PC-3 (cell line): ENCODE results near the gene MT1A. TPM values are rescaled to one million over a fixed set of nuclear protein-coding genes. Genes with fewer than 3 reads are reported as not detected.
A peak's percentile ranks its signal among the peaks of the same experiment; 100 is the strongest.
"Not testable (repeated sequence)": the region's sequence is repeated elsewhere in the genome, so short reads cannot be mapped to it uniquely, and the experiment has no call there.

Experiments used
- ATAC-seq: fragments of 200-7000 bp; cut with Tn5 transposase; 2 replicates; pipeline ENCODE4 v1.9.1; 2020; ENCODE audit warnings: mild to moderate bottlenecking, moderate library complexity
- BruUV-seq: library from RNA; stranded (reverse); fragments of 400-500 nt; replicated peaks from 2 replicates; lab custom pipeline; 2021; lab: Mats Ljungman, UMichigan
- CTCF ChIA-PET: fragments of 300-600 bp; sonication (Branson Sonifier 250); formaldehyde crosslinking; loops from one replicate; lab custom pipeline; 2022; ENCODE audit warnings: antibody characterized with exemption; lab: Charles Lee
- POLR2A ChIA-PET: fragments of 300-600 bp; sonication (Branson Sonifier 250); formaldehyde crosslinking; loops from one replicate; lab custom pipeline; 2022; ENCODE audit warnings: antibody characterized with exemption; ENCODE audit not compliant: unreplicated experiment; lab: Charles Lee
- DNase-seq: peaks from one replicate; pipeline ENCODE4 v3.0.0-alpha.2; 2015
- H2AFZ ChIP-seq: fragments of 300-600 bp; sonication (generic); 2 replicates; pipeline ENCODE4 v1.6.0; 2016; ENCODE audit warnings: antibody characterized with exemption, low read length
- H3F3A ChIP-seq: fragments of 300-600 bp; sonication (generic); one replicate; pipeline ENCODE4 v1.6.0; 2017; ENCODE audit warnings: antibody characterized with exemption, low read length, control low read depth, mild to moderate bottlenecking; ENCODE audit not compliant: unreplicated experiment
- H3K27ac ChIP-seq: fragments of 300-600 bp; sonication (generic); 2 replicates; pipeline ENCODE4 v1.5.1; 2016; ENCODE audit warnings: mild to moderate bottlenecking, low read length
- H3K27me3 ChIP-seq: fragments of 300-600 bp; sonication (generic); 2 replicates; pipeline ENCODE4 v1.6.1; 2016; ENCODE audit warnings: low read length, mixed read lengths
- H3K36me3 ChIP-seq: fragments of 300-600 bp; sonication (generic); 2 replicates; pipeline ENCODE4 v1.6.1; 2016; ENCODE audit warnings: low read depth, mixed run types, low read length, mixed read lengths
- H3K4me1 ChIP-seq: fragments of 300-600 bp; sonication (generic); 2 replicates; pipeline ENCODE4 v1.5.1; 2016; ENCODE audit warnings: low read length; ENCODE audit not compliant: insufficient read depth
- H3K4me2 ChIP-seq: fragments of 300-600 bp; sonication (generic); 2 replicates; pipeline ENCODE4 v1.6.0; 2016; ENCODE audit warnings: low read length
- H3K4me3 ChIP-seq: fragments of 300-600 bp; sonication (generic); 2 replicates; pipeline ENCODE4 v1.5.1; 2016; ENCODE audit warnings: mild to moderate bottlenecking, low read length, mixed read lengths
- H3K79me2 ChIP-seq: fragments of 300-600 bp; sonication (generic); 2 replicates; pipeline ENCODE4 v1.6.1; 2017; ENCODE audit warnings: low read length, mixed read lengths
- H3K9ac ChIP-seq: fragments of 300-600 bp; sonication (generic); 2 replicates; pipeline ENCODE4 v1.6.0; 2016; ENCODE audit warnings: mild to moderate bottlenecking, low read length
- H3K9me2 ChIP-seq: fragments of 300-600 bp; sonication (generic); replicated peaks from 2 replicates; pipeline ENCODE4 v1.6.1; 2016; ENCODE audit warnings: mixed run types, low read length, mixed read lengths
- H3K9me3 ChIP-seq: fragments of 300-600 bp; sonication (generic); 2 replicates; pipeline ENCODE4 v1.6.1; 2016; ENCODE audit warnings: low read length, mixed read lengths
- H4K20me1 ChIP-seq: fragments of 300-600 bp; sonication (generic); 2 replicates; pipeline ENCODE4 v1.6.1; 2016; ENCODE audit warnings: low read length, mixed read lengths
- EZH2 ChIP-seq: fragments of 300-600 bp; sonication (generic); IDR thresholded peaks from one replicate; pipeline ENCODE4 v1.6.1; 2017; ENCODE audit warnings: antibody characterized with exemption, mild to moderate bottlenecking, low read length; ENCODE audit not compliant: unreplicated experiment
- EZH2phosphoT487 ChIP-seq: fragments of 300-600 bp; sonication (generic); IDR thresholded peaks from 2 replicates; pipeline ENCODE4 v1.6.1; 2018; ENCODE audit warnings: mild to moderate bottlenecking, antibody characterized with exemption, low read length, borderline replicate concordance
- intact Hi-C: fragments of 100-400 bp; cut with micrococcal nuclease; formaldehyde crosslinking; loops from 2 replicates; pipeline ENCODE4 v1.9.0; 2023
- total RNA-seq: library from RNA; depleted of rRNA; stranded (reverse); fragments of >200 nt; gene quantifications from 2 replicates; pipeline ENCODE4 v1.2.3, GENCODE V29; 2014
- TF ChIP-seq, protein P1 (sequence below): fragments of 300-600 bp; sonication (generic); conservative IDR thresholded peaks from 2 replicates; pipeline ENCODE4 v1.5.1; 2017; ENCODE audit warnings: antibody characterized with exemption, low read depth, mild to moderate bottlenecking, low read length

The MT1A gene
- total RNA-seq, 1 experiment from 2014 or later, result not detected

GRCh38 chr16:56623184-56623583 is 15.3 kb upstream of the MT1A start:
- H3F3A ChIP-seq, H3K9me3 ChIP-seq, H4K20me1 ChIP-seq, H3K4me3 ChIP-seq, H3K79me2 ChIP-seq, H3K27ac ChIP-seq, H3K9me2 ChIP-seq, DNase-seq, H3K9ac ChIP-seq, BruUV-seq, H3K4me1 ChIP-seq, intact Hi-C loops, CTCF ChIA-PET, H3K27me3 ChIP-seq, POLR2A ChIA-PET, H3K4me2 ChIP-seq, H2AFZ ChIP-seq, H3K36me3 ChIP-seq, ATAC-seq: not testable (repeated sequence)

DNA sequence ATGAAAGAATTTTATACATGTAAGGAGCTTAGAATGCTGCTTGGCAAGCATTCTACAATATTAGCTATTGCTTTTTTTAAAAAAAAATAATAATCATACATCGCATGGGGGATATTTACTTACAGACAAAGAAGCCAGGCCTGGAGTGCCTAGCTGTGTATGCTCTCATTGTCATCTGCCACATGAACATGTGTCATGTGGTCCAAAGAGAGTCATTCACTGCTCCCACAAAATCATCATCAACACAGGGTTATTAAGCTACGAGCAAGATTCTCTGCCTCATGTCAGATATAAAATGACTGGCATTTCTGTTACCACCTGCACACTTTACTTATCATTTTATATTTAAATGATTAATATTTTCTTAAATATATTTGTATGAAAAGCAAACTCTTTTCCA is 14.8 kb upstream of the MT1A start:
- Histone ChIP-seq H3K27me3 (no peaks in the 10 kb centered on the region), H4K20me1 (no peaks in the 10 kb centered on the region), H3K27ac (no peak overlapping the region), H3K4me3 (no peak overlapping the region), H3K9me2 (no peaks in the 10 kb centered on the region), H3K36me3 (no peaks in the 10 kb centered on the region), H3K4me1 (peaks cover 9% of the 10 kb centered on the region), H3K4me2 (no peak overlapping the region), H3K79me2 (no peaks in the 10 kb centered on the region), H3K9me3 (no peaks in the 10 kb centered on the region), H3F3A (no peaks in the 10 kb centered on the region), H2AFZ (no peak overlapping the region), H3K9ac (no peak overlapping the region)
- ChIA-PET CTCF (no interaction called here), POLR2A (no interaction called here)
- DNase-seq (no peak), ATAC-seq (no peak)
- intact Hi-C loops, result no loop called here
- no TSS peak for BruUV-seq
- TF ChIP-seq EZH2phosphoT487 (no peak), EZH2 (no peak)
- TF ChIP-seq, protein P1, sequence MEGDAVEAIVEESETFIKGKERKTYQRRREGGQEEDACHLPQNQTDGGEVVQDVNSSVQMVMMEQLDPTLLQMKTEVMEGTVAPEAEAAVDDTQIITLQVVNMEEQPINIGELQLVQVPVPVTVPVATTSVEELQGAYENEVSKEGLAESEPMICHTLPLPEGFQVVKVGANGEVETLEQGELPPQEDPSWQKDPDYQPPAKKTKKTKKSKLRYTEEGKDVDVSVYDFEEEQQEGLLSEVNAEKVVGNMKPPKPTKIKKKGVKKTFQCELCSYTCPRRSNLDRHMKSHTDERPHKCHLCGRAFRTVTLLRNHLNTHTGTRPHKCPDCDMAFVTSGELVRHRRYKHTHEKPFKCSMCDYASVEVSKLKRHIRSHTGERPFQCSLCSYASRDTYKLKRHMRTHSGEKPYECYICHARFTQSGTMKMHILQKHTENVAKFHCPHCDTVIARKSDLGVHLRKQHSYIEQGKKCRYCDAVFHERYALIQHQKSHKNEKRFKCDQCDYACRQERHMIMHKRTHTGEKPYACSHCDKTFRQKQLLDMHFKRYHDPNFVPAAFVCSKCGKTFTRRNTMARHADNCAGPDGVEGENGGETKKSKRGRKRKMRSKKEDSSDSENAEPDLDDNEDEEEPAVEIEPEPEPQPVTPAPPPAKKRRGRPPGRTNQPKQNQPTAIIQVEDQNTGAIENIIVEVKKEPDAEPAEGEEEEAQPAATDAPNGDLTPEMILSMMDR, result no peak

DNA sequence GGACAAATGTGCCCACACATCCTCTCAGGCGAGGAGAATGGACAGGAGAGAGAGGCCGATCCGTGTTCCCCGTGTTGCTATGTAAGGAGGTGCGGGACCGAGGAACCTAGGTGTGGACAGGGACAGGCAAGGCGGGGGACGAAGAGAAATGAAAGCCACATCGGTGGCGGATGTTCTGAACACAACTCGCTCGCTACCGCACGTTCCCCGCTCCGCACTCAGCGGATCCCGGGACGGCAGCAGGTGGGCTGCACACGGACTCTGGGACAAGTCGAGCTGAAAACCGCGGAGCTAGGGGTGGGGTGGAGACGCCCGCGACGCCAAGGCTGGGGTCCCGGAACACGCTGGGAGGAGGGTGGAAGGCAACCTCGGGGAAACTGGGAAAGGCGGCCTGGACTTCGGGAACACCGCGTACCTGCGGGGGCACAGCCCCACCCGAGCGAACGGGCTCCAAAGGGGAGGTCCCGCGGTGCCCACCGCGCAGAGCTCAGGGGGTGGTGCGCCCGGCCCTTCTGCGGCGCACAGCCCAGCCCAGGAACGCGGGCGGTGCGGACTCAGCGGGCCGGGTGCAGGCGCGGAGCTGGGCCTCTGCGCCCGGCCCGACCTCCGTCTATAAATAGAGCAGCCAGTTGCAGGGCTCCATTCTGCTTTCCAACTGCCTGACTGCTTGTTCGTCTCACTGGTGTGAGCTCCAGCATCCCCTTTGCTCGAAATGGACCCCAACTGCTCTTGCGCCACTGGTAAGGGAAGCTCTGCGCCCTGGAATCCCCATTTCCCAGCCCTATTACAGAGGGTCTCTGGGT is 13.1 kb upstream of the MT1A start, which contains the start of gene MT1E:
MT1E (plus strand) TSS at position 642 of the 803 bp plus-strand sequence; CDS start at position 713, 71 bp downstream.
- POLR2A ChIA-PET, result no interaction called here
- CTCF ChIA-PET, result no interaction called here
- no peaks in the 10 kb centered on the region for H3K27me3 ChIP-seq
- no TSS peak for BruUV-seq
- H2AFZ ChIP-seq, result no peak within 1 kb of the TSS
- H3K9me2 ChIP-seq, result no peaks in the 10 kb centered on the region
- 0 out of 2 replicates have a peak within 1 kb of the TSS, but pooled peaks have one; percentile 72 for H3K4me2 ChIP-seq
- H3K4me1 ChIP-seq, result peaks cover 9% of the 10 kb centered on the region
- no peaks in the 10 kb centered on the region for H4K20me1 ChIP-seq
- no peak within 1 kb of the TSS for H3K4me3 ChIP-seq
- no peaks in the 10 kb centered on the region for H3K79me2 ChIP-seq
- no peaks in the 10 kb centered on the region for H3K9me3 ChIP-seq
- no peaks in the 10 kb centered on the region for H3F3A ChIP-seq
- intact Hi-C loops, result no loop called here
- H3K9ac ChIP-seq, result no peak within 1 kb of the TSS
- ATAC-seq, result no peak
- H3K27ac ChIP-seq, result no peak within 1 kb of the TSS
- TF ChIP-seq EZH2 (no peak), EZH2phosphoT487 (no peak)
- TF ChIP-seq, protein P1, result no peak
- no peaks in the 10 kb centered on the region for H3K36me3 ChIP-seq
- DNase-seq, result no peak
